ENCODE data around the gene CISD3.
A peak's percentile ranks its signal among the peaks of the same experiment; 100 is the strongest.

The CISD3 gene

GRCh38 chr17:38702166-38702915 lies 27.8 kb upstream of the CISD3 start:
- Histone ChIP-seq H3K36me3 (peaks cover 0 to 1% (median 0%) of the 10 kb centered on the region in 3 donors), H3K4me1 (peaks cover 3 to 36% (median 24%) of the 10 kb centered on the region in 4 donors), H3K27ac (peak overlapping the region; percentile 94 to 96), H3K27me3 (no peaks in the 10 kb centered on the region), H3K4me3 (peak overlapping the region; percentile 96 to 97), H3K9me3 (no peaks in the 10 kb centered on the region)
- peak; percentile 87 to 94 for DNase-seq
- intact Hi-C loops (cut with DNase I; ENCODE audit: low total_unique reads) = no loop called here
- no peak for TF ChIP-seq CTCF (IDR thresholded peaks at IDR 0.05)

- intact Hi-C loops (cut with DNase I; ENCODE audit: low total_unique reads) = no loop called here
- peaks cover 3 to 40% (median 27%) of the 10 kb centered on the region in 4 donors for H3K4me1 ChIP-seq
These were observed 27.0 kb upstream of the CISD3 start for GRCh38 chr17:38702916-38703741.

GRCh38 chr17:38703742-38704605 lies 26.2 kb upstream of the CISD3 start:
- no peak for TF ChIP-seq CTCF (IDR thresholded peaks at IDR 0.05)
- peak; percentile 68 to 88 for DNase-seq
- Histone ChIP-seq H3K27ac (peak overlapping the region; percentile 94 to 96), H3K27me3 (no peaks in the 10 kb centered on the region), H3K36me3 (peaks cover 0 to 18% (median 9%) of the 10 kb centered on the region in 3 donors), H3K9me3 (no peaks in the 10 kb centered on the region), H3K4me1 (peaks cover 3 to 43% (median 27%) of the 10 kb centered on the region in 4 donors), H3K4me3 (peak overlapping the region; percentile 96 to 97)
- intact Hi-C loops (cut with DNase I; ENCODE audit: low total_unique reads) = no loop called here

More at GRCh38 chr17:38702916-38703741, 27.0 kb upstream of the CISD3 start:
- Histone ChIP-seq H3K27ac (peak overlapping the region; percentile 94 to 96), H3K4me3 (peak overlapping the region; percentile 96 to 97), H3K27me3 (no peaks in the 10 kb centered on the region), H3K36me3 (peaks cover 0 to 9% (median 7%) of the 10 kb centered on the region in 3 donors), H3K9me3 (no peaks in the 10 kb centered on the region)
- DNase-seq = no peak
- no peak for TF ChIP-seq CTCF (IDR thresholded peaks at IDR 0.05)

- intact Hi-C loops (cut with DNase I; ENCODE audit: low total_unique reads) = no loop called here
- DNase-seq = peak; percentile 84 to 89
- H3K36me3 ChIP-seq = peaks cover 5 to 27% (median 18%) of the 10 kb centered on the region in 3 donors
- peak within 1 kb of the TSS; percentile 96 to 97 for H3K4me3 ChIP-seq
- peak within 1 kb of the TSS; percentile 94 to 96 for H3K27ac ChIP-seq
- no peak for TF ChIP-seq CTCF (IDR thresholded peaks at IDR 0.05)
- H3K4me1 ChIP-seq = peaks cover 3 to 43% (median 27%) of the 10 kb centered on the region in 4 donors
- no peaks in the 10 kb centered on the region for H3K27me3 ChIP-seq
- no peaks in the 10 kb centered on the region for H3K9me3 ChIP-seq
These were observed 25.3 kb upstream of the CISD3 start, which contains the start of gene MLLT6 for GRCh38 chr17:38704606-38705522. TSS of gene MLLT6 (plus strand) at chr17:38705273. CDS start at chr17:38705633, 360 bp downstream.

All from tibial artery (tissue), 4 donors.